Fibroblast of lung (primary cell): Measurements from ENCODE around the gene COLGALT1. TPM values are rescaled to one million over a fixed set of nuclear protein-coding genes. Genes with fewer than 3 reads are reported as not detected.

ENCODE experiments used
- DNase-seq, 2 donors: peaks; one replicate each; pipeline versions ENCODE4 v3.0.0 to v3.0.0-alpha.2; 2010; ENCODE audit warnings: low read depth in 2 of 2
- H2AFZ ChIP-seq: 2 replicates; pipeline ENCODE4 v1.5.1; 2012; ENCODE audit warnings: low read length, control low read depth, inconsistent platforms
- H3K27ac ChIP-seq: 2 replicates; pipeline ENCODE4 v1.5.1; 2011; ENCODE audit warnings: low read length, control low read depth; ENCODE audit not compliant: insufficient read depth
- H3K27me3 ChIP-seq: 2 replicates; pipeline ENCODE4 v1.5.1; 2011; ENCODE audit warnings: mild to moderate bottlenecking, low read length; ENCODE audit not compliant: control insufficient read depth, insufficient read depth
- H3K36me3 ChIP-seq: 2 replicates; pipeline ENCODE4 v1.5.1; 2011; ENCODE audit warnings: low read length; ENCODE audit not compliant: control insufficient read depth, insufficient read depth
- H3K4me1 ChIP-seq: 2 replicates; pipeline ENCODE4 v1.5.1; 2011; ENCODE audit warnings: low read length; ENCODE audit not compliant: control insufficient read depth, insufficient read depth; ENCODE audit errors: extremely low read depth
- H3K4me2 ChIP-seq: 2 replicates; pipeline ENCODE4 v1.5.1; 2011; ENCODE audit warnings: low read length, control low read depth; ENCODE audit not compliant: insufficient read depth; ENCODE audit errors: extremely low read depth
- H3K4me3 ChIP-seq, 4 experiments: fragments of 200-600 bp in 1 of 4; sonication (generic) in 1 of 4; replicated peaks in 1 of 4; 2 replicates each; pipeline ENCODE4 v1.5.1; 2011 to 2016; ENCODE audit warnings: low read length in 4 of 4, low read depth in 3 of 4, mild to moderate bottlenecking in 3 of 4, control low read depth in 2 of 4, inconsistent platforms in 1 of 4, mixed read lengths in 1 of 4; ENCODE audit not compliant: insufficient read depth in 1 of 4; ENCODE audit errors: control extremely low read depth in 1 of 4
- H3K79me2 ChIP-seq: 2 replicates; pipeline ENCODE4 v1.5.1; 2012; ENCODE audit warnings: mild to moderate bottlenecking, low read length, inconsistent platforms; ENCODE audit not compliant: control insufficient read depth, insufficient read depth
- H3K9ac ChIP-seq: 2 replicates; pipeline ENCODE4 v1.5.1; 2011; ENCODE audit warnings: mild to moderate bottlenecking, low read length, control low read depth; ENCODE audit not compliant: insufficient read depth
- H3K9me3 ChIP-seq: 2 replicates; pipeline ENCODE4 v1.5.1; 2012; ENCODE audit warnings: low read depth, low read length; ENCODE audit not compliant: control insufficient read depth, insufficient read depth
- H4K20me1 ChIP-seq: 2 replicates; pipeline ENCODE4 v1.5.1; 2011; ENCODE audit warnings: low read length; ENCODE audit not compliant: control insufficient read depth, insufficient read depth; ENCODE audit errors: extremely low read depth
- EZH2 ChIP-seq: IDR thresholded peaks from 2 replicates; pipeline ENCODE4 v1.5.1; 2012; ENCODE audit warnings: low read length, control low read depth, mild to moderate bottlenecking; ENCODE audit errors: missing control alignments
- polyA plus RNA-seq, 2 donors: library from polyadenylated mRNA; depleted of rRNA in 1 of 2; stranded (reverse) in 1 of 2; unstranded in 1 of 2; fragments of >200 nt; gene quantifications; 2 replicates each; pipeline ENCODE4 v1.2.1, GENCODE V29; 2011 to 2012; ENCODE audit warnings: missing spikeins in 1 of 2
- total RNA-seq: library from RNA; depleted of rRNA; stranded (reverse); fragments of >200 nt; gene quantifications from 2 replicates; pipeline ENCODE4 v1.2.1, GENCODE V29; 2014
- TF ChIP-seq, protein P1 (sequence below), 2 donors: IDR thresholded peaks in 1 of 2; conservative IDR thresholded peaks in 1 of 2; 1 replicate in 1 of 2; 2 replicates in 1 of 2; pipeline ENCODE4 v1.5.1; 2011 to 2012; ENCODE audit warnings: low read length in 2 of 2, control low read depth in 1 of 2, inconsistent platforms in 1 of 2, low read depth in 1 of 2, mild to moderate bottlenecking in 1 of 2

Gene COLGALT1
- total and polyA plus RNA-seq, 2 donors (not counting 1 experiment from before 2014, with no cell fraction given) = 96.9 to 103 TPM

DNA sequence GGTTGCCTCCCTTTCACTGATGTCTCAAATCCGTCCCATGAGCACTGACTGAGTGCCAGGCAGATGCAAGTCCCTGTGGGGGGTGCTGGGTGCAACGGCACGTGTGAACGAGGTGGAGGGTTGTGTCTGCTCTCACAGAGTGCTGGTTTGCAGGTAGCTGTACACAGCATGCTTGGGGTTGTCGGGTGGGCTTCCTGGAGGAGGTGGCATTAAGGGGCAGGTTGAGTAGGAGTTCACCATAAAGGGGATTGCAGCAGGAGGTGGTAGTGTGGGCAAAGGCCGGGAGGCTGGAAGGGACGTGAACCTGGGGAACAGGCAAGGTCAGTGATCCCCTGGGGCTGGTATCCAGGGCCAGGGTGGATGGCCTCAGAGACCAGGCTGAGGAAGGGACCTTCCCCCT lies 17.2 kb downstream of the COLGALT1 start:
- Histone ChIP-seq H4K20me1 (no peaks in the 10 kb centered on the region), H3K36me3 (peaks cover 18% of the 10 kb centered on the region), H3K4me2 (no peak overlapping the region), H3K4me1 (no peaks in the 10 kb centered on the region), H2AFZ (no peak overlapping the region), H3K9me3 (no peaks in the 10 kb centered on the region), H3K9ac (no peak overlapping the region), H3K27me3 (no peaks in the 10 kb centered on the region), H3K79me2 (no peaks in the 10 kb centered on the region), H3K27ac (no peak overlapping the region), H3K4me3 (no peak overlapping the region)
- TF ChIP-seq EZH2 = no peak
- TF ChIP-seq, protein P1, sequence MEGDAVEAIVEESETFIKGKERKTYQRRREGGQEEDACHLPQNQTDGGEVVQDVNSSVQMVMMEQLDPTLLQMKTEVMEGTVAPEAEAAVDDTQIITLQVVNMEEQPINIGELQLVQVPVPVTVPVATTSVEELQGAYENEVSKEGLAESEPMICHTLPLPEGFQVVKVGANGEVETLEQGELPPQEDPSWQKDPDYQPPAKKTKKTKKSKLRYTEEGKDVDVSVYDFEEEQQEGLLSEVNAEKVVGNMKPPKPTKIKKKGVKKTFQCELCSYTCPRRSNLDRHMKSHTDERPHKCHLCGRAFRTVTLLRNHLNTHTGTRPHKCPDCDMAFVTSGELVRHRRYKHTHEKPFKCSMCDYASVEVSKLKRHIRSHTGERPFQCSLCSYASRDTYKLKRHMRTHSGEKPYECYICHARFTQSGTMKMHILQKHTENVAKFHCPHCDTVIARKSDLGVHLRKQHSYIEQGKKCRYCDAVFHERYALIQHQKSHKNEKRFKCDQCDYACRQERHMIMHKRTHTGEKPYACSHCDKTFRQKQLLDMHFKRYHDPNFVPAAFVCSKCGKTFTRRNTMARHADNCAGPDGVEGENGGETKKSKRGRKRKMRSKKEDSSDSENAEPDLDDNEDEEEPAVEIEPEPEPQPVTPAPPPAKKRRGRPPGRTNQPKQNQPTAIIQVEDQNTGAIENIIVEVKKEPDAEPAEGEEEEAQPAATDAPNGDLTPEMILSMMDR (conservative IDR thresholded peaks at IDR 0.05 in 1 of 2, IDR thresholded peaks at IDR 0.05 in 1 of 2; ENCODE audit: low read depth in 1 of 2, low read length in 2 of 2) = no peak
- no peak for DNase-seq

DNA sequence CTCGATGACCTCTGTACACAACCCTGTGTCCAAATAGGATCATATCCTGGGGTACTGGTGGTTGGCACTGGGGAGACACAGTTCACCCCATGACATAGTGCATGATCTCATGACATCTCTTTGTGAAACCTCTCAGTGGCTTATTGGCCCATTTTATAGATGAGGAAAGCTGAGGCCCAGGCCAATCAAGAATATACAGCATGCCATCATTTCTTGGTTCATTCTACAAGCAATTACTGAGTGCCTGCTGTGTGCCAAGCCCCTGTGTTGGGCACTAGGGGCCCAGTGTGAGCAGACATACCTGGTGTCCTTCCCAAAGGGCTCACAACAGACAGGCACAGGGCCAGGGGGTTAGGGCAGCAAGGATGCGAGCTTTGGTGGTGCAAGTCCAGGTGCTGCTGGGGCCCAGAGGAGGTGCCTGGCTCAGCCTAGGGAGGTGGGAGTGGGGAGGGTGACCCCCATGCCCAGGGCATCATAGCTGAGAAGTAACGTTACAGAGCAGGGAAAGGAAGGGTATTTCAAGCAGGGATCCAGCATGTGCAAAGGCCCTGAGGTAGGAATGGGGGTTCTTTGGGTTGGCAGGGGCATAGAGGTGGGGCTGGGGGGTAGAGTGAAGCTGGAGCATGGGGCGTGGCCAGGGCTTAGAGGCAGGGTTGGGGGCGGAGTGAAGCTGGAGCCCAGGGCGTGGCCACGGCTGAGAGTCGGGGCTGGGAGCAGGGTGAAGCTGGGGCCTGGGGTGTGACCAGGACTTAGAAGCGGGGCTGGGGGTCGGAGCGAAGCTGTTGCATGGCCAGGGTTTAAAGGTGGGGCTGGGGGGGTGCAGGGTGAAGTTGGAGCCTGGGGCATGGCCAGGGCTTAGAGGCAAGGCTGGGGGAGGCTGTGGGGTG lies 20.7 kb downstream of the COLGALT1 start:
- no peak overlapping the region for H3K9ac ChIP-seq
- no peak overlapping the region for H3K4me2 ChIP-seq
- no peaks in the 10 kb centered on the region for H3K9me3 ChIP-seq
- no peak for TF ChIP-seq EZH2
- TF ChIP-seq, protein P1 (conservative IDR thresholded peaks at IDR 0.05 in 1 of 2, IDR thresholded peaks at IDR 0.05 in 1 of 2; ENCODE audit: low read depth in 1 of 2, low read length in 2 of 2) = no peak
- no peak overlapping the region for H3K4me3 ChIP-seq
- no peaks in the 10 kb centered on the region for H3K4me1 ChIP-seq
- H3K79me2 ChIP-seq = no peaks in the 10 kb centered on the region
- no peaks in the 10 kb centered on the region for H3K27me3 ChIP-seq
- H2AFZ ChIP-seq = no peak overlapping the region
- H3K36me3 ChIP-seq = peaks cover 31% of the 10 kb centered on the region
- no peak for DNase-seq
- no peak overlapping the region for H3K27ac ChIP-seq
- H4K20me1 ChIP-seq = no peaks in the 10 kb centered on the region

DNA sequence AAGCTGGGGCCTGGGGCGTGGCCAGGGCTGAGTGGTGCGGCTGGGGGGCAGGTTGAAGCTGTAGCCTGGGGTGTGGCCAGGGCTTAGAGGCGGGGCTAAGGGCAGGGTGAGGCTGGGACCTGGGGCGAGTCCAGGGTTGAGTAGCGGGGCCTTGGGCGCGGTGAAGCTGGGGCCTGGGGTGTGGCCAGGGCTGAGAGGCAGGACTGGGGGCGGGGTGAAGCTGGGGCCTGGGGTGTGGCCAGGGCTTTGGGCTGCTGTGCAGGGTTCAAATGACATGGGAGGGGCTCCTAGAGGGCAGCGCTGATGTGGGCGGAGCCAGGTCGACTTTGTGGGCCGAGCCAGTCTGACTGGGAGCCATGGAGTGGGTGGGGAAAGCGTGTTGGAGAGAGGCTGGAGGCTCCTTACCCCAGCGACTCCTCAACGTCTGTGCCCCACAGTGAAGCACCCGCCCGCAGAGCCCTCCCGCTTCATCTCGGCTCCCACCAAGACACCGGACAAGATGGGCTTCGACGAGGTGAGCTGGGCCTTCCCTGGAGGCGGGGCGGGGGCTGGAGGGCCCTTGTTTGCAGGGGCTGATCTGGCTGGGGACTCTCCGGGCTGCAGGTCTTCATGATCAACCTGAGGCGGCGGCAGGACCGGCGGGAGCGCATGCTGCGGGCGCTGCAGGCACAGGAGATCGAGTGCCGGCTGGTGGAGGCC lies 21.5 kb downstream of the COLGALT1 start:
- Histone ChIP-seq H4K20me1 (no peaks in the 10 kb centered on the region), H3K79me2 (no peaks in the 10 kb centered on the region), H3K4me2 (no peak overlapping the region), H3K27ac (no peak overlapping the region), H3K36me3 (peaks cover 33% of the 10 kb centered on the region), H2AFZ (no peak overlapping the region), H3K4me1 (no peaks in the 10 kb centered on the region), H3K9ac (no peak overlapping the region), H3K4me3 (no peak overlapping the region), H3K9me3 (no peaks in the 10 kb centered on the region), H3K27me3 (no peaks in the 10 kb centered on the region)
- TF ChIP-seq EZH2 = no peak
- TF ChIP-seq, protein P1 (conservative IDR thresholded peaks at IDR 0.05 in 1 of 2, IDR thresholded peaks at IDR 0.05 in 1 of 2; ENCODE audit: low read depth in 1 of 2, low read length in 2 of 2) = no peak
- peak; percentile 11 to 39 for DNase-seq
